ENCODE results near the gene ZCRB1.

DNA sequence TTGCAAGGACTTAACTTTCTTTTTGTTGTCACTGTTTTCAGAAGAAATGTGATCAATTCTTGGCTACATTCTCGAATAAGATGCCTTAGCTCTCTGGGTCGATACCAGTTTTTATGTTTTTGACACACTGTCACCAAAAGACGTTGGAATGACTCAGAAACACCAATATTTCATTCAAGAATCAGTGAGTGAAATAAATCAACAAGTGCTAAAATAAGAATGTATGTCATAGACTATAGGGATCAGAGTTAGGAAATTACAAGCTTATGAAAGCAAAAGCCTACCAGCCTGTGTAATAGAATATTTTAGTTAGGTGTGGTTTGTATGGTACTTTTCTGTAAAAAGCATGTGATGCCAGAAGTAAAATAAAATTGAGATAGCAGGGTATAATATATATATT is 17.8 kb upstream of the ZCRB1 start:
- TF ChIP-seq CTCF (IDR thresholded peaks at IDR 0.05 in 4 of 5, conservative IDR thresholded peaks at IDR 0.05 in 1 of 5) (no peak), POLR2A (IDR thresholded peaks at IDR 0.05) (no peak)
